K562 (cell line): ENCODE measurements around the gene MYADML2. TPM values are rescaled to one million over a fixed set of nuclear protein-coding genes. Genes with fewer than 3 reads are reported as not detected.

ENCODE experiments used
- CBFA2T3 ChIP-seq: fragments of 450-650 bp; IDR thresholded peaks from 2 replicates; pipeline ENCODE4 v1.6.1; 2017
- JUN ChIP-seq, 2 experiments: sonication (generic) in 1 of 2; formaldehyde crosslinking in 1 of 2; IDR thresholded peaks; 2 replicates each; pipeline versions ENCODE4 v1.6.1 to v1.8.0; 2012 to 2022; ENCODE audit warnings: borderline replicate concordance in 2 of 2, mild to moderate bottlenecking in 2 of 2, improper control_type of control experiment in 1 of 2, low read depth in 1 of 2, low read length in 1 of 2, missing genetic modification reagents in 1 of 2
- MIER1 ChIP-seq: fragments of 450-650 bp; IDR thresholded peaks from 2 replicates; pipeline ENCODE4 v1.6.1; 2016; ENCODE audit warnings: antibody characterized with exemption, mild to moderate bottlenecking, low read depth
- RBM25 ChIP-seq: fragments of 200-400 bp; formaldehyde crosslinking; IDR thresholded peaks from 2 replicates; pipeline ENCODE4 v1.6.1; 2018; ENCODE audit warnings: low read length, low read depth, moderate library complexity; ENCODE audit not compliant: severe bottlenecking
- RUNX1 ChIP-seq: sonication (generic); IDR thresholded peaks from 2 replicates; pipeline ENCODE4 v1.6.1; 2016; ENCODE audit warnings: antibody characterized with exemption, low read depth
- TAF1 ChIP-seq: IDR thresholded peaks from 2 replicates; pipeline ENCODE4 v1.6.1; 2011; ENCODE audit warnings: mild to moderate bottlenecking, low read length, moderate library complexity; ENCODE audit not compliant: insufficient read depth, control insufficient read depth, severe bottlenecking; ENCODE audit errors: extremely low read depth
- TBP ChIP-seq: optimal IDR thresholded peaks from 2 replicates; pipeline ENCODE3; 2011; ENCODE audit warnings: low read depth, low read length, improper control_type of control experiment
- ZNF436 ChIP-seq: fragments of 250-450, 450-650 bp; sonication (Bioruptor Pico); formaldehyde crosslinking; IDR thresholded peaks from 2 replicates; pipeline ENCODE4 v1.7.0; 2020; ENCODE audit warnings: mild to moderate bottlenecking
- ZNF696 ChIP-seq: fragments of 250-450 bp; sonication (Bioruptor Pico); conservative IDR thresholded peaks from 2 replicates; pipeline ENCODE4 v1.4.0; 2020; ENCODE audit warnings: mild to moderate bottlenecking, moderate library complexity
- polyA plus RNA-seq, 8 experiments: library from polyadenylated mRNA; depleted of rRNA in 4 of 8; stranded (reverse) in 5 of 8; unstranded in 3 of 8; fragments of >200 nt; fragmentation: Nextera tagmentation in 2 of 8; fragmentation: Illumina TruSeq in 1 of 8; extraction: Ambion mirVana in 2 of 8; extraction: Trizol in 1 of 8; gene quantifications; 2 replicates each; pipeline versions ENCODE4 v1.2.1 to v1.2.3, GENCODE V29; 2011 to 2014; ENCODE audit warnings: inconsistent platforms in 1 of 8, missing spikeins in 1 of 8
- total RNA-seq, 7 experiments: library from RNA; depleted of rRNA in 6 of 7; stranded (reverse); fragments of >200 nt in 6 of 7; fragmentation: Illumina TruSeq in 2 of 7; extraction: Trizol in 2 of 7; gene quantifications; 2 replicates each; pipeline versions ENCODE4 v1.2.1 to v1.2.3, GENCODE V29; 2011 to 2021; ENCODE audit warnings: low replicate concordance in 1 of 7
- TF ChIP-seq, protein P1 (sequence below): fragments of 450-650 bp; formaldehyde crosslinking; conservative IDR thresholded peaks from 2 replicates; pipeline ENCODE4 v1.4.0; 2022; ENCODE audit warnings: mild to moderate bottlenecking, missing genetic modification characterization

MYADML2 gene
- total and polyA plus RNA-seq, 9 of the 15 experiments (the other 6 are each of a cell fraction or from before 2014, with no cell fraction given), result not detected

DNA sequence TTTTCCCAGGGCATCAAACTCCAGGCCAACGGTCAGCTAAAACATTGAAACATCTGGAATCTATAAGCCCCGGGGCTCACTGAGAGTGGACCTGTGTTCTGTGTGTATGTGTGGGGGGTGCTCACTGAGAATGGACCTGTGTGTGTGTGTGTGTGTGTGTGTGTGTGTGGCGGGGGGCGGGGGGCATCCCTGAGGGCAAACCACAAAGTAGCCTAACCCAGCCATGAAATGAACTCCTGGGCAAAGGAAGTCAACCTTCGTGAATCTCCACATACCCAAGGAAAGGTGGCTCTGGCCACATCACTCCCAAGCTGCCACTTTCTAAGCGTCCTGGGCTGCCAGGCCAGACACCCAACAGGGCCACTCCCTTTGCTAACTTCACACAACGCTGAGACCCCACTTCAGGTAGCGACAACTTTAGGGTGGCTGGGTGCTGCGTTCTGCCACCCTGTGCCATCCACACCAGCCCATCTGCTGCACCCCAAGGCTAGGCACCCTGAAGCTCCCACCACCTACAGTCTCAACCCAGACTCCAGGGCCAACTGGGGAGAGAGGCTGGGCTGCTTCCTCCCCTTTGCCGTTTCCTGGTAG is 21.1 kb downstream of the MYADML2 start (continued):
- TF ChIP-seq RBM25 (no peak), TBP (no peak), CBFA2T3 (no peak), RUNX1 (no peak), JUN (IDR thresholded peaks at IDR 0.05; ENCODE audit: borderline replicate concordance, low read depth, low read length) (no peak), JUN (CRISPR knock-in tag; IDR thresholded peaks at IDR 0.05; ENCODE audit: borderline replicate concordance) (0 out of 2 replicates have a peak, but pooled peaks have one; percentile 22), ZNF436 (no peak), ZNF696 (CRISPR knock-in tag) (no peak), TAF1 (peak; percentile 9), MIER1 (no peak)
- TF ChIP-seq, protein P1, sequence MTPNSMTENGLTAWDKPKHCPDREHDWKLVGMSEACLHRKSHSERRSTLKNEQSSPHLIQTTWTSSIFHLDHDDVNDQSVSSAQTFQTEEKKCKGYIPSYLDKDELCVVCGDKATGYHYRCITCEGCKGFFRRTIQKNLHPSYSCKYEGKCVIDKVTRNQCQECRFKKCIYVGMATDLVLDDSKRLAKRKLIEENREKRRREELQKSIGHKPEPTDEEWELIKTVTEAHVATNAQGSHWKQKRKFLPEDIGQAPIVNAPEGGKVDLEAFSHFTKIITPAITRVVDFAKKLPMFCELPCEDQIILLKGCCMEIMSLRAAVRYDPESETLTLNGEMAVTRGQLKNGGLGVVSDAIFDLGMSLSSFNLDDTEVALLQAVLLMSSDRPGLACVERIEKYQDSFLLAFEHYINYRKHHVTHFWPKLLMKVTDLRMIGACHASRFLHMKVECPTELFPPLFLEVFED, result no peak
